Panc1 (cell line): ENCODE data around the gene MAST4. TPM values are rescaled to one million over a fixed set of nuclear protein-coding genes. Genes with fewer than 3 reads are reported as not detected.

Experiments used
- ATAC-seq: fragments of 200-7000 bp; cut with Tn5 transposase; 2 replicates; pipeline ENCODE4 v1.9.1; 2020; ENCODE audit warnings: mild to moderate bottlenecking, moderate library complexity
- BruUV-seq: library from RNA; stranded (reverse); fragments of 400-500 nt; replicated peaks from 2 replicates; lab custom pipeline; 2021; lab: Mats Ljungman, UMichigan
- CTCF ChIA-PET: fragments of 300-600 bp; sonication (Branson Sonifier 250); formaldehyde crosslinking; loops from one replicate; lab custom pipeline; 2022; ENCODE audit warnings: antibody characterized with exemption; lab: Charles Lee
- POLR2A ChIA-PET: fragments of 300-600 bp; sonication (Branson Sonifier 250); formaldehyde crosslinking; loops from one replicate; lab custom pipeline; 2022; ENCODE audit warnings: antibody characterized with exemption; lab: Charles Lee
- DNase-seq: peaks from one replicate; pipeline ENCODE4 v3.0.0-alpha.2; 2010; ENCODE audit warnings: low read depth, low spot score
- H3K27ac ChIP-seq: 2 replicates; pipeline ENCODE4 v1.5.1; 2011; ENCODE audit warnings: mild to moderate bottlenecking, low read length, inconsistent platforms
- H3K27me3 ChIP-seq: fragments of 200-500 bp; sonication (Bioruptor generic); 2 replicates; pipeline ENCODE4 v1.6.0; 2014; ENCODE audit warnings: low read length, inconsistent platforms; ENCODE audit not compliant: control insufficient read depth, insufficient read depth
- H3K36me3 ChIP-seq: fragments of 200-500 bp; sonication (Bioruptor generic); 2 replicates; pipeline ENCODE4 v1.5.1; 2014; ENCODE audit warnings: inconsistent platforms, mild to moderate bottlenecking, low read length, moderate library complexity; ENCODE audit not compliant: control insufficient read depth, insufficient read depth
- H3K4me1 ChIP-seq: 2 replicates; pipeline ENCODE4 v1.5.1; 2011; ENCODE audit warnings: inconsistent platforms, mild to moderate bottlenecking, low read length, moderate library complexity; ENCODE audit not compliant: control insufficient read depth, insufficient read depth
- H3K4me3 ChIP-seq, 2 experiments: 2 replicates each; pipeline ENCODE4 v1.5.1; 2011 to 2012; ENCODE audit warnings: low read depth in 2 of 2, low read length in 2 of 2, mild to moderate bottlenecking in 2 of 2, inconsistent platforms in 1 of 2, moderate library complexity in 1 of 2
- H3K9me3 ChIP-seq: fragments of 200-500 bp; sonication (Bioruptor generic); 2 replicates; pipeline ENCODE4 v1.5.1; 2014; ENCODE audit warnings: low read depth, mild to moderate bottlenecking, inconsistent platforms, low read length, moderate library complexity; ENCODE audit not compliant: control insufficient read depth, insufficient read depth
- POLR2AphosphoS5 ChIP-seq: IDR thresholded peaks from 2 replicates; pipeline ENCODE4 v1.6.1; 2012; ENCODE audit warnings: mild to moderate bottlenecking, low read depth, low read length, moderate library complexity
- SIN3A ChIP-seq: IDR thresholded peaks from 2 replicates; pipeline ENCODE4 v1.6.1; 2012; ENCODE audit warnings: low read depth, mild to moderate bottlenecking, low read length, moderate library complexity, borderline replicate concordance; ENCODE audit not compliant: insufficient read depth
- TCF7L2 ChIP-seq: IDR thresholded peaks from 2 replicates; pipeline ENCODE4 v1.6.1; 2011; ENCODE audit warnings: mild to moderate bottlenecking, low read depth, low read length, inconsistent platforms
- in situ Hi-C: cut with HindIII; loops from 2 replicates; pipeline ENCODE4 v1.10.0; 2016; ENCODE audit warnings: low sequenced_read_pairs, low pct_unique_long_range_greater_than_20kb
- intact Hi-C: fragments of 100-400 bp; cut with micrococcal nuclease; formaldehyde crosslinking; loops from one replicate; pipeline ENCODE4 v1.10.0; 2022; ENCODE audit not compliant: unreplicated experiment
- total RNA-seq: library from RNA; stranded (reverse); gene quantifications from one replicate; pipeline ENCODE4 v1.2.1, GENCODE V29; 2021; ENCODE audit not compliant: unreplicated experiment
- TF ChIP-seq, protein P1 (sequence below): fragments of 450-650 bp; IDR thresholded peaks from 2 replicates; pipeline ENCODE4 v1.5.1; 2017; ENCODE audit warnings: mild to moderate bottlenecking
- TF ChIP-seq, protein P2 (sequence below), 2 experiments: IDR thresholded peaks; 2 replicates each; pipeline ENCODE4 v1.6.1; 2011 to 2012; ENCODE audit warnings: low read depth in 2 of 2, control low read depth in 1 of 2, low read length in 1 of 2, mild to moderate bottlenecking in 1 of 2, moderate library complexity in 1 of 2; ENCODE audit not compliant: insufficient read depth in 1 of 2

The MAST4 gene
- total RNA-seq, 1 experiment from 2014 or later = 1.8 TPM

DNA sequence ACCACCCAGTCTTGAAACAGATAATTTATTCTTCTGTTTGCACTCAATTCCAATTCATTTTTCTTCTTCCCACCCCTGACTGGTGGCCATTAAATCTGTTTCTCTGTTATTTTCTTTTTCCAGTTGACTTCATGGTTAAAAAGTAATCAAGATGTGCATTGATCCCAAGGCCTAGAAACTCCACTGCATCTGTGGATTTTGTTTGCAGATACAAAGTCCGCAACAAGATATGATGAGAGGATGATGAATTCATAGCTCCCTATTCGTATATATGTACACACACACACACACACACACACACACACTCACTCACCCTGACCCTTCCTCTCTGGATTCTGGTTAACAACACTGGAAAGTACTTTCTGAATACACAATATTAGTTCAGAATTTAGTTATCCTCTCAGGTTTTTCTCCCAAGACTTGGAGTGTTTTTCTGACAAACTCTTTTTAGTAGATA is 548.0 kb downstream of the MAST4 start:
- DNase-seq (no peak), ATAC-seq (no peak)
- H3K4me1 ChIP-seq = no peaks in the 10 kb centered on the region
- intact Hi-C loops = loop anchor here (10.0 kb wide), 1 partner anchor 259 kb away; no protein-coding TSS in a partner anchor
- H3K27me3 ChIP-seq = no peaks in the 10 kb centered on the region; the same call in 1 of the 2 replicates
- no peak overlapping the region for H3K4me3 ChIP-seq
- CTCF ChIA-PET = no interaction called here
- TF ChIP-seq POLR2AphosphoS5 (no peak), TCF7L2 (no peak), SIN3A (no peak)
- TF ChIP-seq, protein P1, sequence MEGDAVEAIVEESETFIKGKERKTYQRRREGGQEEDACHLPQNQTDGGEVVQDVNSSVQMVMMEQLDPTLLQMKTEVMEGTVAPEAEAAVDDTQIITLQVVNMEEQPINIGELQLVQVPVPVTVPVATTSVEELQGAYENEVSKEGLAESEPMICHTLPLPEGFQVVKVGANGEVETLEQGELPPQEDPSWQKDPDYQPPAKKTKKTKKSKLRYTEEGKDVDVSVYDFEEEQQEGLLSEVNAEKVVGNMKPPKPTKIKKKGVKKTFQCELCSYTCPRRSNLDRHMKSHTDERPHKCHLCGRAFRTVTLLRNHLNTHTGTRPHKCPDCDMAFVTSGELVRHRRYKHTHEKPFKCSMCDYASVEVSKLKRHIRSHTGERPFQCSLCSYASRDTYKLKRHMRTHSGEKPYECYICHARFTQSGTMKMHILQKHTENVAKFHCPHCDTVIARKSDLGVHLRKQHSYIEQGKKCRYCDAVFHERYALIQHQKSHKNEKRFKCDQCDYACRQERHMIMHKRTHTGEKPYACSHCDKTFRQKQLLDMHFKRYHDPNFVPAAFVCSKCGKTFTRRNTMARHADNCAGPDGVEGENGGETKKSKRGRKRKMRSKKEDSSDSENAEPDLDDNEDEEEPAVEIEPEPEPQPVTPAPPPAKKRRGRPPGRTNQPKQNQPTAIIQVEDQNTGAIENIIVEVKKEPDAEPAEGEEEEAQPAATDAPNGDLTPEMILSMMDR = no peak
- TF ChIP-seq, protein P2, sequence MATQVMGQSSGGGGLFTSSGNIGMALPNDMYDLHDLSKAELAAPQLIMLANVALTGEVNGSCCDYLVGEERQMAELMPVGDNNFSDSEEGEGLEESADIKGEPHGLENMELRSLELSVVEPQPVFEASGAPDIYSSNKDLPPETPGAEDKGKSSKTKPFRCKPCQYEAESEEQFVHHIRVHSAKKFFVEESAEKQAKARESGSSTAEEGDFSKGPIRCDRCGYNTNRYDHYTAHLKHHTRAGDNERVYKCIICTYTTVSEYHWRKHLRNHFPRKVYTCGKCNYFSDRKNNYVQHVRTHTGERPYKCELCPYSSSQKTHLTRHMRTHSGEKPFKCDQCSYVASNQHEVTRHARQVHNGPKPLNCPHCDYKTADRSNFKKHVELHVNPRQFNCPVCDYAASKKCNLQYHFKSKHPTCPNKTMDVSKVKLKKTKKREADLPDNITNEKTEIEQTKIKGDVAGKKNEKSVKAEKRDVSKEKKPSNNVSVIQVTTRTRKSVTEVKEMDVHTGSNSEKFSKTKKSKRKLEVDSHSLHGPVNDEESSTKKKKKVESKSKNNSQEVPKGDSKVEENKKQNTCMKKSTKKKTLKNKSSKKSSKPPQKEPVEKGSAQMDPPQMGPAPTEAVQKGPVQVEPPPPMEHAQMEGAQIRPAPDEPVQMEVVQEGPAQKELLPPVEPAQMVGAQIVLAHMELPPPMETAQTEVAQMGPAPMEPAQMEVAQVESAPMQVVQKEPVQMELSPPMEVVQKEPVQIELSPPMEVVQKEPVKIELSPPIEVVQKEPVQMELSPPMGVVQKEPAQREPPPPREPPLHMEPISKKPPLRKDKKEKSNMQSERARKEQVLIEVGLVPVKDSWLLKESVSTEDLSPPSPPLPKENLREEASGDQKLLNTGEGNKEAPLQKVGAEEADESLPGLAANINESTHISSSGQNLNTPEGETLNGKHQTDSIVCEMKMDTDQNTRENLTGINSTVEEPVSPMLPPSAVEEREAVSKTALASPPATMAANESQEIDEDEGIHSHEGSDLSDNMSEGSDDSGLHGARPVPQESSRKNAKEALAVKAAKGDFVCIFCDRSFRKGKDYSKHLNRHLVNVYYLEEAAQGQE (IDR thresholded peaks at IDR 0.05; ENCODE audit: insufficient read depth in 1 of 2, low read depth in 2 of 2, low read length in 1 of 2) = no peak
- H3K36me3 ChIP-seq = no peaks in the 10 kb centered on the region
- no peaks in the 10 kb centered on the region for H3K9me3 ChIP-seq
- no TSS peak for BruUV-seq
- POLR2A ChIA-PET = no interaction called here
- in situ Hi-C loops = no loop called here
- H3K27ac ChIP-seq = no peak overlapping the region

DNA sequence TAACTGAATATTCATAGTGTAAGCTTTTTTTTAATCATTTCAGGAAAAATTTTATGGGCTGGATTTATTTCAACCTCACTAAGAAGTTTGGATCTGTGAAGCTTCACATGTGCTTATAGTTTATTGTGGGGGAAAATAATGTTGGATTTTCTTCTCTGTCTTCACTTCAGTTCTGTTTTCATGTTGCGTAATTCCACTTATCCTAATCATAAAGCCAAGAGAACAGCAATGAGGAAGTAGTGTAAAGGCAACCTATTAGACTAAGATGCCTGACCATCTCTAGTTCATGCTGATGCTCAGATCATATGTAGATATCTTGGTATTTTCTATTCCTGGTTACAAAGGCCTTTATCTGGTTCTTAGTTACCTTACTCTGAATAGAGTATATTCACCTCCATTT is 550.4 kb downstream of the MAST4 start:
- Histone ChIP-seq H3K9me3 (no peaks in the 10 kb centered on the region), H3K27ac (no peak overlapping the region), H3K36me3 (no peaks in the 10 kb centered on the region), H3K4me3 (no peak overlapping the region), H3K4me1 (no peaks in the 10 kb centered on the region), H3K27me3 (peaks cover 2% of the 10 kb centered on the region)
- ATAC-seq (no peak), DNase-seq (no peak)
- TF ChIP-seq POLR2AphosphoS5 (no peak), TCF7L2 (no peak), SIN3A (no peak)
- TF ChIP-seq, protein P1 = no peak
- TF ChIP-seq, protein P2 (IDR thresholded peaks at IDR 0.05; ENCODE audit: insufficient read depth in 1 of 2, low read depth in 2 of 2, low read length in 1 of 2) = no peak
- ChIA-PET CTCF (no interaction called here), POLR2A (no interaction called here)
- BruUV-seq = no TSS peak
- in situ Hi-C loops (no loop called here), intact Hi-C loops (loop anchor here (10.0 kb wide), 1 partner anchor 262 kb away; no protein-coding TSS in a partner anchor)
